Neural cell (in vitro differentiated cells): ENCODE measurements around the gene KCNAB2. TPM values are rescaled to one million over a fixed set of nuclear protein-coding genes. Genes with fewer than 3 reads are reported as not detected.

Experiments
- H2AFZ ChIP-seq: fragments of 200-600, 300-800 bp; sonication (generic), shearing (Covaris generic); 2 replicates; pipeline ENCODE4 v1.6.0; 2014; ENCODE audit warnings: low read depth, mild to moderate bottlenecking, antibody characterized with exemption, low read length, moderate library complexity
- H3F3A ChIP-seq: fragments of 200-600 bp; shearing (Covaris generic); 2 replicates; pipeline ENCODE4 v1.6.1; 2016; ENCODE audit warnings: mild to moderate bottlenecking, moderate library complexity, mixed read lengths, antibody characterized with exemption, low read length; ENCODE audit not compliant: insufficient read depth, poor library complexity, severe bottlenecking
- H3K27ac ChIP-seq: fragments of 200-600, 300-800 bp; sonication (generic), shearing (Covaris generic); 2 replicates; pipeline ENCODE4 v1.5.1; 2014; ENCODE audit warnings: mild to moderate bottlenecking, low read length, moderate library complexity
- H3K27me3 ChIP-seq: fragments of 300-800, 200-600 bp; sonication (generic), shearing (Covaris generic); 2 replicates; pipeline ENCODE4 v1.6.0; 2014; ENCODE audit warnings: mild to moderate bottlenecking, low read depth, low read length, moderate library complexity; ENCODE audit not compliant: insufficient read depth
- H3K36me3 ChIP-seq: fragments of 300-800, 200-600 bp; sonication (generic), shearing (Covaris generic); 2 replicates; pipeline ENCODE4 v1.5.1; 2014; ENCODE audit warnings: mild to moderate bottlenecking, antibody characterized with exemption, low read length, moderate library complexity; ENCODE audit not compliant: insufficient read depth
- H3K4me2 ChIP-seq: fragments of 300-800, 200-600 bp; sonication (generic), shearing (Covaris generic); 2 replicates; pipeline ENCODE4 v1.6.0; 2014; ENCODE audit warnings: mild to moderate bottlenecking, low read length
- H3K4me3 ChIP-seq: fragments of 300-800, 200-600 bp; sonication (generic), shearing (Covaris generic); 2 replicates; pipeline ENCODE4 v1.5.1; 2014; ENCODE audit warnings: mild to moderate bottlenecking, low read length, moderate library complexity
- H3K79me2 ChIP-seq: fragments of 200-600 bp; shearing (Covaris generic); replicated peaks from 2 replicates; pipeline ENCODE4 v1.6.0; 2014; ENCODE audit warnings: mild to moderate bottlenecking, low read length, moderate library complexity; ENCODE audit not compliant: insufficient read depth
- H3K9ac ChIP-seq: fragments of 300-800, 200-600 bp; sonication (generic), shearing (Covaris generic); 2 replicates; pipeline ENCODE4 v1.6.1; 2016; ENCODE audit warnings: mild to moderate bottlenecking, low read length, mixed read lengths
- H3K9me2 ChIP-seq: fragments of 200-600 bp; shearing (Covaris generic); 2 replicates; pipeline ENCODE4 v1.6.1; 2016; ENCODE audit warnings: mild to moderate bottlenecking, low read length, mixed read lengths; ENCODE audit not compliant: insufficient read depth
- H3K9me3 ChIP-seq: fragments of 200-600, 300-800 bp; sonication (generic), shearing (Covaris generic); 2 replicates; pipeline ENCODE4 v1.6.1; 2016; ENCODE audit warnings: mild to moderate bottlenecking, mixed run types, low read length, moderate library complexity, mixed read lengths
- H4K20me1 ChIP-seq: fragments of 200-600 bp; shearing (Covaris generic); 2 replicates; pipeline ENCODE4 v1.6.1; 2016; ENCODE audit warnings: mild to moderate bottlenecking, mixed run types; ENCODE audit not compliant: insufficient read depth
- EP300 ChIP-seq: fragments of 450-650 bp; conservative IDR thresholded peaks from 2 replicates; pipeline ENCODE4 v1.6.1; 2014; ENCODE audit warnings: antibody characterized with exemption, mild to moderate bottlenecking, moderate library complexity; ENCODE audit not compliant: poor library complexity, severe bottlenecking
- EZH2 ChIP-seq: fragments of 200-600, 300-800 bp; shearing (Covaris generic), sonication (generic); IDR thresholded peaks from 2 replicates; pipeline ENCODE4 v1.6.1; 2014; ENCODE audit warnings: antibody characterized with exemption, low read length, borderline replicate concordance, mild to moderate bottlenecking; ENCODE audit not compliant: insufficient read depth, poor library complexity, severe bottlenecking
- MXI1 ChIP-seq: fragments of 450-650 bp; conservative IDR thresholded peaks from 2 replicates; pipeline ENCODE4 v1.6.1; 2014; ENCODE audit warnings: antibody characterized with exemption, mild to moderate bottlenecking; ENCODE audit not compliant: poor library complexity, severe bottlenecking
- POLR2AphosphoS5 ChIP-seq: IDR thresholded peaks from 2 replicates; pipeline ENCODE4 v1.6.1; 2012
- RAD21 ChIP-seq: fragments of 450-650 bp; conservative IDR thresholded peaks from 2 replicates; pipeline ENCODE4 v1.6.1; 2014; ENCODE audit warnings: antibody characterized with exemption, mild to moderate bottlenecking, moderate library complexity
- SMC3 ChIP-seq: fragments of 450-650 bp; conservative IDR thresholded peaks from 2 replicates; pipeline ENCODE4 v1.6.1; 2014; ENCODE audit warnings: antibody characterized with exemption, mild to moderate bottlenecking, moderate library complexity; ENCODE audit not compliant: poor library complexity
- TAF1 ChIP-seq: IDR thresholded peaks from 2 replicates; pipeline ENCODE4 v1.6.1; 2012; ENCODE audit warnings: low read depth
- polyA plus RNA-seq: library from polyadenylated mRNA; depleted of rRNA; stranded (reverse); fragments of >200 nt; gene quantifications from 2 replicates; pipeline ENCODE4 v1.2.3, GENCODE V29; 2014
- TF ChIP-seq, protein P1 (sequence below): IDR thresholded peaks from 2 replicates; pipeline ENCODE4 v1.6.1; 2012; ENCODE audit warnings: borderline replicate concordance
- TF ChIP-seq, protein P2 (sequence below): fragments of 450-650 bp; IDR thresholded peaks from 2 replicates; pipeline ENCODE4 v1.5.1; 2014; ENCODE audit warnings: antibody characterized with exemption, mild to moderate bottlenecking, moderate library complexity; ENCODE audit not compliant: poor library complexity, severe bottlenecking

The KCNAB2 gene
- polyA plus RNA-seq, 1 donor from 2014 or later = 11.7 TPM

- Histone ChIP-seq H3K9me3 (no peaks in the 10 kb centered on the region), H3K9ac (no peak overlapping the region), H4K20me1 (no peaks in the 10 kb centered on the region), H3K4me3 (no peak overlapping the region), H3K79me2 (no peaks in the 10 kb centered on the region), H3K27me3 (no peaks in the 10 kb centered on the region), H2AFZ (no peak overlapping the region), H3K36me3 (no peaks in the 10 kb centered on the region), H3K27ac (no peak overlapping the region), H3K4me2 (no peak overlapping the region), H3K9me2 (no peaks in the 10 kb centered on the region), H3F3A (no peaks in the 10 kb centered on the region)
- TF ChIP-seq POLR2AphosphoS5 (no peak), SMC3 (no peak), EP300 (no peak), RAD21 (no peak), MXI1 (no peak), EZH2 (no peak), TAF1 (no peak)
- TF ChIP-seq, protein P1, sequence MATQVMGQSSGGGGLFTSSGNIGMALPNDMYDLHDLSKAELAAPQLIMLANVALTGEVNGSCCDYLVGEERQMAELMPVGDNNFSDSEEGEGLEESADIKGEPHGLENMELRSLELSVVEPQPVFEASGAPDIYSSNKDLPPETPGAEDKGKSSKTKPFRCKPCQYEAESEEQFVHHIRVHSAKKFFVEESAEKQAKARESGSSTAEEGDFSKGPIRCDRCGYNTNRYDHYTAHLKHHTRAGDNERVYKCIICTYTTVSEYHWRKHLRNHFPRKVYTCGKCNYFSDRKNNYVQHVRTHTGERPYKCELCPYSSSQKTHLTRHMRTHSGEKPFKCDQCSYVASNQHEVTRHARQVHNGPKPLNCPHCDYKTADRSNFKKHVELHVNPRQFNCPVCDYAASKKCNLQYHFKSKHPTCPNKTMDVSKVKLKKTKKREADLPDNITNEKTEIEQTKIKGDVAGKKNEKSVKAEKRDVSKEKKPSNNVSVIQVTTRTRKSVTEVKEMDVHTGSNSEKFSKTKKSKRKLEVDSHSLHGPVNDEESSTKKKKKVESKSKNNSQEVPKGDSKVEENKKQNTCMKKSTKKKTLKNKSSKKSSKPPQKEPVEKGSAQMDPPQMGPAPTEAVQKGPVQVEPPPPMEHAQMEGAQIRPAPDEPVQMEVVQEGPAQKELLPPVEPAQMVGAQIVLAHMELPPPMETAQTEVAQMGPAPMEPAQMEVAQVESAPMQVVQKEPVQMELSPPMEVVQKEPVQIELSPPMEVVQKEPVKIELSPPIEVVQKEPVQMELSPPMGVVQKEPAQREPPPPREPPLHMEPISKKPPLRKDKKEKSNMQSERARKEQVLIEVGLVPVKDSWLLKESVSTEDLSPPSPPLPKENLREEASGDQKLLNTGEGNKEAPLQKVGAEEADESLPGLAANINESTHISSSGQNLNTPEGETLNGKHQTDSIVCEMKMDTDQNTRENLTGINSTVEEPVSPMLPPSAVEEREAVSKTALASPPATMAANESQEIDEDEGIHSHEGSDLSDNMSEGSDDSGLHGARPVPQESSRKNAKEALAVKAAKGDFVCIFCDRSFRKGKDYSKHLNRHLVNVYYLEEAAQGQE = no peak
- TF ChIP-seq, protein P2, sequence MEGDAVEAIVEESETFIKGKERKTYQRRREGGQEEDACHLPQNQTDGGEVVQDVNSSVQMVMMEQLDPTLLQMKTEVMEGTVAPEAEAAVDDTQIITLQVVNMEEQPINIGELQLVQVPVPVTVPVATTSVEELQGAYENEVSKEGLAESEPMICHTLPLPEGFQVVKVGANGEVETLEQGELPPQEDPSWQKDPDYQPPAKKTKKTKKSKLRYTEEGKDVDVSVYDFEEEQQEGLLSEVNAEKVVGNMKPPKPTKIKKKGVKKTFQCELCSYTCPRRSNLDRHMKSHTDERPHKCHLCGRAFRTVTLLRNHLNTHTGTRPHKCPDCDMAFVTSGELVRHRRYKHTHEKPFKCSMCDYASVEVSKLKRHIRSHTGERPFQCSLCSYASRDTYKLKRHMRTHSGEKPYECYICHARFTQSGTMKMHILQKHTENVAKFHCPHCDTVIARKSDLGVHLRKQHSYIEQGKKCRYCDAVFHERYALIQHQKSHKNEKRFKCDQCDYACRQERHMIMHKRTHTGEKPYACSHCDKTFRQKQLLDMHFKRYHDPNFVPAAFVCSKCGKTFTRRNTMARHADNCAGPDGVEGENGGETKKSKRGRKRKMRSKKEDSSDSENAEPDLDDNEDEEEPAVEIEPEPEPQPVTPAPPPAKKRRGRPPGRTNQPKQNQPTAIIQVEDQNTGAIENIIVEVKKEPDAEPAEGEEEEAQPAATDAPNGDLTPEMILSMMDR = no peak
Measured at GRCh38 chr1:6012529-6013318, 33.0 kb upstream of the KCNAB2 start.

DNA sequence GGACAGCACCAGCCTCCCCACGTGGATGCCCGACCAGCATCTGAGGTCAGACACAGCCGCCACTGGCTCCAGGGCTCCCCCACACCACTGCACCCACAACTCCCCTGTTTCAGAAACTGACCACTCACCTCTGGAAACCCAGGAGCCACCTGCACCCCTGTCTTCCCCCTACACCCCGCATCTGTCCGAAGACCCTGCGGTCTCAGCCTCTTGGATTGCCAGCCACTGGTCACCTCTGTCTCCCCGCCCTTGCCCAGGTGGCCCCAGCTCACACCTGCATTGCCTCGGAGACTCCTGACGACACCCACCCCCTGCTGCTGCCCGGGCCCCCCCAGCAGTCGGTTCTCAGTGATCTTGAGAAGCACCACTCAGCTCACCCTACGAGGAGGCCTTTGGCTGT is 32.2 kb upstream of the KCNAB2 start:
- Histone ChIP-seq H3K79me2 (no peaks in the 10 kb centered on the region), H4K20me1 (no peaks in the 10 kb centered on the region), H3K4me2 (no peak overlapping the region), H2AFZ (no peak overlapping the region), H3K27me3 (no peaks in the 10 kb centered on the region), H3F3A (no peaks in the 10 kb centered on the region), H3K36me3 (no peaks in the 10 kb centered on the region), H3K27ac (no peak overlapping the region), H3K9me2 (no peaks in the 10 kb centered on the region), H3K9ac (no peak overlapping the region), H3K4me3 (no peak overlapping the region), H3K9me3 (no peaks in the 10 kb centered on the region)
- TF ChIP-seq, protein P2 = no peak
- no peak for TF ChIP-seq EZH2
- TF ChIP-seq EP300 = no peak
